Body of pancreas (tissue), 4 donors: Measurements from ENCODE around the gene DAB2IP. TPM values are rescaled to one million over a fixed set of nuclear protein-coding genes. Genes with fewer than 3 reads are reported as not detected.

ENCODE experiments used
- ATAC-seq: fragments of 150-250 bp; one replicate; pipeline ENCODE4 v1.9.1; 2016
- DNase-seq, 4 donors: peaks; one replicate each; pipeline ENCODE4 v3.0.0-alpha.2; 2019
- H3K27ac ChIP-seq, 4 donors: fragments of 200-600 bp; sonication (generic); 1 replicate in 3 of 4; 2 replicates in 1 of 4; pipeline versions ENCODE4 v1.5.1 to v1.6.1; 2016 to 2019; ENCODE audit warnings: mild to moderate bottlenecking in 1 of 4, mixed read lengths in 1 of 4, moderate library complexity in 1 of 4
- H3K27me3 ChIP-seq, 2 donors: fragments of 200-600 bp; sonication (generic); one replicate each; pipeline ENCODE4 v1.6.0; 2016; ENCODE audit warnings: mild to moderate bottlenecking in 1 of 2
- H3K36me3 ChIP-seq, 2 donors: fragments of 200-600 bp; sonication (generic); replicated peaks in 1 of 2; 2 replicates each; pipeline ENCODE4 v1.5.1; 2016; ENCODE audit warnings: low read depth in 2 of 2; ENCODE audit not compliant: insufficient read depth in 1 of 2
- H3K4me1 ChIP-seq: fragments of 200-600 bp; sonication (generic); one replicate; pipeline ENCODE4 v1.6.0; 2016
- H3K4me3 ChIP-seq, 2 donors: fragments of 200-600 bp; sonication (generic); 1 replicate in 1 of 2; 2 replicates in 1 of 2; pipeline ENCODE4 v1.5.1; 2016 to 2019
- H3K9me3 ChIP-seq, 3 donors: fragments of 200-600 bp; sonication (generic); 1 replicate in 2 of 3; 2 replicates in 1 of 3; pipeline ENCODE4 v1.5.1; 2016
- CTCF ChIP-seq, 7 experiments: fragments of 450-650 bp in 4 of 7; fragments of 200-600 bp in 3 of 7; sonication (generic) in 3 of 7; IDR thresholded peaks; one replicate each; pipeline ENCODE4 v1.5.1; 2016 to 2019; ENCODE audit warnings: antibody characterized with exemption in 7 of 7
- POLR2A ChIP-seq, 3 donors: fragments of 450-650 bp; IDR thresholded peaks; one replicate each; pipeline ENCODE4 v1.6.1; 2016; ENCODE audit warnings: antibody characterized with exemption in 3 of 3, mild to moderate bottlenecking in 2 of 3
- WGBS, 2 donors: methylation state at CpG; one replicate each; pipeline ENCODE4 v1.1.5; 2017; 5-methylcytosine and 5-hydroxymethylcytosine counted together
- intact Hi-C: fragments of 100-400 bp; cut with DNase I; formaldehyde crosslinking; loops from one replicate; pipeline ENCODE4 v1.15.1; 2023
- total RNA-seq, 2 donors: library from RNA; depleted of rRNA; stranded (reverse); fragments of >200 nt; gene quantifications; one replicate each; pipeline ENCODE4 v1.1.0, GENCODE V29; 2016

DAB2IP gene
- total RNA-seq, 2 donors from 2014 or later = 25.2 to 34.9 TPM

GRCh38 chr9:121735065-121735792, 83.8 kb downstream of the DAB2IP start:
- peaks cover 64% of the 10 kb centered on the region for H3K4me1 ChIP-seq
- WGBS, 2 donors = 59 to 69% methylated on average over 8 to 9 of the region's 9 CpGs
- peak overlapping the region; percentile 39 to 91 (median 89) for H3K27ac ChIP-seq
- peak in 3 of 7 experiments; percentile 5 to 23 (median 10) for TF ChIP-seq CTCF (IDR thresholded peaks at IDR 0.05)
- no peak for TF ChIP-seq POLR2A (IDR thresholded peaks at IDR 0.05)
- ATAC-seq (no peak), DNase-seq (no peak)
- H3K27me3 ChIP-seq = no peaks in the 10 kb centered on the region
- intact Hi-C loops = no loop called here
- H3K36me3 ChIP-seq = no peaks in the 10 kb centered on the region
- H3K9me3 ChIP-seq = no peaks in the 10 kb centered on the region
- no peak overlapping the region for H3K4me3 ChIP-seq

GRCh38 chr9:121735793-121736770, 84.6 kb downstream of the DAB2IP start:
- intact Hi-C loops = no loop called here
- TF ChIP-seq POLR2A (IDR thresholded peaks at IDR 0.05) (peak; percentile 17 to 73 (median 64)), CTCF (IDR thresholded peaks at IDR 0.05) (no peak)
- ATAC-seq = peak; percentile 82
- Histone ChIP-seq H3K36me3 (no peaks in the 10 kb centered on the region), H3K27ac (peak overlapping the region; percentile 39 to 91 (median 89)), H3K4me3 (peak overlapping the region in 1 of 2 donors; percentile 32), H3K4me1 (peaks cover 73% of the 10 kb centered on the region), H3K9me3 (no peaks in the 10 kb centered on the region), H3K27me3 (no peaks in the 10 kb centered on the region)
- DNase-seq = peak; percentile 73 to 85 (median 77)
- 28 to 39% methylated on average over 29 to 54 of the region's 57 CpGs for WGBS, 2 donors

- Histone ChIP-seq H3K4me3 (no peak overlapping the region), H3K27ac (peak overlapping the region; percentile 39 to 91 (median 89)), H3K4me1 (peaks cover 82% of the 10 kb centered on the region), H3K9me3 (no peaks in the 10 kb centered on the region), H3K36me3 (no peaks in the 10 kb centered on the region), H3K27me3 (no peaks in the 10 kb centered on the region)
- DNase-seq (peak; percentile 65 to 88 (median 70)), ATAC-seq (peak; percentile 75)
- intact Hi-C loops = no loop called here
- TF ChIP-seq CTCF (IDR thresholded peaks at IDR 0.05) (peak in 1 of 7 experiments; percentile 2), POLR2A (IDR thresholded peaks at IDR 0.05) (peak in 1 of 3 donors; percentile 0)
- WGBS, 2 donors = 27 to 52% methylated on average over 12 to 13 of the region's 13 CpGs
Observed at GRCh38 chr9:121736934-121737462, 85.6 kb downstream of the DAB2IP start.

- no peak for ATAC-seq
- no peak overlapping the region for H3K4me3 ChIP-seq
- intact Hi-C loops = no loop called here
- DNase-seq = no peak
- H3K27me3 ChIP-seq = no peaks in the 10 kb centered on the region
- TF ChIP-seq POLR2A (IDR thresholded peaks at IDR 0.05) (no peak), CTCF (IDR thresholded peaks at IDR 0.05) (no peak)
- peaks cover 87% of the 10 kb centered on the region for H3K4me1 ChIP-seq
- H3K9me3 ChIP-seq = no peaks in the 10 kb centered on the region
- no peaks in the 10 kb centered on the region for H3K36me3 ChIP-seq
- WGBS, 2 donors = 65 to 89% methylated on average over 3 to 9 of the region's 9 CpGs
- H3K27ac ChIP-seq = peak overlapping the region; percentile 39 to 91 (median 89)
Observed at GRCh38 chr9:121737481-121737931, 86.1 kb downstream of the DAB2IP start.
